Measurements from ENCODE around the gene ZNF469. TPM values are rescaled to one million over a fixed set of nuclear protein-coding genes. Genes with fewer than 3 reads are reported as not detected.

The ZNF469 gene
- total RNA-seq, 6 donors from 2014 or later = 0.98 to 4.2 (median 2.4) TPM

- Histone ChIP-seq H3K36me3 (no peaks in the 10 kb centered on the region), H3K4me1 (peaks cover 6 to 22% (median 16%) of the 10 kb centered on the region in 4 donors), H3K27ac (no peak overlapping the region), H3K27me3 (peaks cover 0 to 17% (median 5%) of the 10 kb centered on the region in 4 donors), H3K9me3 (no peaks in the 10 kb centered on the region), H3K4me3 (no peak overlapping the region)
- DNase-seq = peak in 1 of 2 donors; percentile 73
- ATAC-seq (ENCODE audit: low FRiP score in 2 of 2) = no peak
- 88 to 92% methylated on average over 10 to 23 of the region's 34 CpGs for WGBS, 2 donors
- TF ChIP-seq CTCF (IDR thresholded peaks at IDR 0.05) = no peak
- TF ChIP-seq POLR2AphosphoS5 (IDR thresholded peaks at IDR 0.05) = no peak
- no peak for TF ChIP-seq EP300 (IDR thresholded peaks at IDR 0.05)
- no peak for TF ChIP-seq POLR2A (IDR thresholded peaks at IDR 0.05)
Measured at GRCh38 chr16:88428616-88429386, 46.0 kb downstream of the ZNF469 start.

- H3K4me3 ChIP-seq = peak overlapping the region; percentile 22 to 62 (median 48)
- DNase-seq = peak in 1 of 2 donors; percentile 81
- H3K9me3 ChIP-seq = no peaks in the 10 kb centered on the region
- TF ChIP-seq CTCF (IDR thresholded peaks at IDR 0.05) = no peak
- TF ChIP-seq POLR2AphosphoS5 (IDR thresholded peaks at IDR 0.05) = no peak
- TF ChIP-seq EP300 (IDR thresholded peaks at IDR 0.05) = no peak
- TF ChIP-seq POLR2A (IDR thresholded peaks at IDR 0.05) = no peak
- WGBS, 2 donors = 78 to 89% methylated on average over 17 to 37 of the region's 48 CpGs
- H3K27ac ChIP-seq = peak overlapping the region in 3 of 4 donors; percentile 41 to 75 (median 62)
- H3K4me1 ChIP-seq = peaks cover 6 to 22% (median 16%) of the 10 kb centered on the region in 4 donors
- H3K36me3 ChIP-seq = no peaks in the 10 kb centered on the region
- ATAC-seq (ENCODE audit: low FRiP score in 2 of 2) = no peak
- H3K27me3 ChIP-seq = peaks cover 0 to 17% (median 5%) of the 10 kb centered on the region in 4 donors
Measured at GRCh38 chr16:88429387-88430184, 46.8 kb downstream of the ZNF469 start.

GRCh38 chr16:88430185-88430523 is 47.4 kb downstream of the ZNF469 start:
- Histone ChIP-seq H3K4me1 (peaks cover 6 to 22% (median 16%) of the 10 kb centered on the region in 4 donors), H3K27me3 (peaks cover 0 to 17% (median 5%) of the 10 kb centered on the region in 4 donors), H3K36me3 (no peaks in the 10 kb centered on the region), H3K27ac (peak overlapping the region; percentile 40 to 75 (median 52)), H3K4me3 (peak overlapping the region; percentile 22 to 62 (median 48)), H3K9me3 (no peaks in the 10 kb centered on the region)
- peak in 1 of 2 donors; percentile 86 for DNase-seq
- TF ChIP-seq EP300 (IDR thresholded peaks at IDR 0.05) (no peak), POLR2AphosphoS5 (IDR thresholded peaks at IDR 0.05) (no peak)
- peak in 1 of 2 donors; percentile 3 for ATAC-seq (ENCODE audit: low FRiP score in 2 of 2)
- WGBS, 2 donors = 6 to 7% methylated on average over 3 to 16 of the region's 36 CpGs

GRCh38 chr16:88430524-88431446 is 48.0 kb downstream of the ZNF469 start:
- WGBS, 2 donors = 13 to 45% methylated on average over 18 to 26 of the region's 80 CpGs
- peak; percentile 31 to 90 for DNase-seq
- Histone ChIP-seq H3K4me1 (peaks cover 6 to 22% (median 16%) of the 10 kb centered on the region in 4 donors), H3K27ac (peak overlapping the region; percentile 40 to 75 (median 52)), H3K27me3 (peaks cover 0 to 17% (median 5%) of the 10 kb centered on the region in 4 donors), H3K9me3 (no peaks in the 10 kb centered on the region), H3K36me3 (no peaks in the 10 kb centered on the region), H3K4me3 (peak overlapping the region; percentile 22 to 62 (median 48))
- TF ChIP-seq EP300 (IDR thresholded peaks at IDR 0.05) (no peak), CTCF (IDR thresholded peaks at IDR 0.05) (peak in 1 of 6 experiments; percentile 11), POLR2AphosphoS5 (IDR thresholded peaks at IDR 0.05) (no peak), POLR2A (IDR thresholded peaks at IDR 0.05) (peak in 1 of 4 donors; percentile 33)
- ATAC-seq (ENCODE audit: low FRiP score in 2 of 2) = peak in 1 of 2 donors; percentile 27

Measured in upper lobe of left lung (tissue), 6 donors.